Activated naive CD4-positive, alpha-beta T cell treated with Interleukin-2 at 50 U/mL for 16 hours (primary cell): ENCODE results near the gene KDM3B.
A peak's percentile ranks its signal among the peaks of the same experiment; 100 is the strongest.
"Not testable (repeated sequence)": the region's sequence is repeated elsewhere in the genome, so short reads cannot be mapped to it uniquely, and the experiment has no call there.

Experiments used
- DNase-seq: peaks from one replicate; pipeline ENCODE4 v3.0.0-alpha.2; 2020

Gene KDM3B

GRCh38 chr5:138349852-138350562, 2.5 kb upstream of the KDM3B start:
- no peak for DNase-seq

GRCh38 chr5:138350563-138350890, 2.0 kb upstream of the KDM3B start:
- DNase-seq: no peak

- no peak for DNase-seq
These were observed 1.4 kb upstream of the KDM3B start for GRCh38 chr5:138351056-138351455.

- DNase-seq: no peak
These were observed 968 bp upstream of the KDM3B start for GRCh38 chr5:138351517-138351916.

GRCh38 chr5:138352722-138353559, 456 bp downstream of the KDM3B start:
- peak; percentile 72 for DNase-seq

- DNase-seq: peak; percentile 39
These were observed 1.1 kb downstream of the KDM3B start for GRCh38 chr5:138353560-138354080.

GRCh38 chr5:138354387-138354786, 1.9 kb downstream of the KDM3B start:
- DNase-seq: no peak

GRCh38 chr5:138354926-138355378, 2.5 kb downstream of the KDM3B start:
- peak; percentile 61 for DNase-seq

- no peak for DNase-seq
These were observed 7.1 kb downstream of the KDM3B start for GRCh38 chr5:138359621-138360020.

- DNase-seq: no peak
These were observed 8.5 kb downstream of the KDM3B start for GRCh38 chr5:138360941-138361452.

GRCh38 chr5:138364576-138364975, 12.1 kb downstream of the KDM3B start:
- no peak for DNase-seq

- DNase-seq: no peak
These were observed 14.3 kb downstream of the KDM3B start for GRCh38 chr5:138366632-138367382.

- DNase-seq: no peak
These were observed 16.8 kb downstream of the KDM3B start for GRCh38 chr5:138369261-138369660.

GRCh38 chr5:138369706-138370105, 17.2 kb downstream of the KDM3B start:
- DNase-seq: no peak

GRCh38 chr5:138370537-138370936, 18.1 kb downstream of the KDM3B start:
- DNase-seq: no peak

- no peak for DNase-seq
These were observed 19.0 kb downstream of the KDM3B start for GRCh38 chr5:138371454-138371853.

- no peak for DNase-seq
These were observed 19.7 kb downstream of the KDM3B start for GRCh38 chr5:138372225-138372624.

GRCh38 chr5:138372653-138373052, 20.2 kb downstream of the KDM3B start:
- no peak for DNase-seq

GRCh38 chr5:138382347-138382746, 29.9 kb downstream of the KDM3B start:
- no peak for DNase-seq

GRCh38 chr5:138385660-138386059, 33.2 kb downstream of the KDM3B start:
- no peak for DNase-seq

GRCh38 chr5:138386290-138386689, 33.8 kb downstream of the KDM3B start:
- no peak for DNase-seq

GRCh38 chr5:138389332-138389731, 36.8 kb downstream of the KDM3B start:
- no peak for DNase-seq

GRCh38 chr5:138389911-138390310, 37.4 kb downstream of the KDM3B start:
- not testable (repeated sequence) for DNase-seq
